Astrocyte (in vitro differentiated cells and primary cell): ENCODE results near the gene NKAPL.

Source experiments
- CTCF ChIP-seq: IDR thresholded peaks from 2 replicates; pipeline ENCODE4 v1.5.1; 2011; ENCODE audit warnings: low read depth, mild to moderate bottlenecking, inconsistent platforms, low read length, moderate library complexity; ENCODE audit not compliant: insufficient read depth
- EZH2 ChIP-seq: IDR thresholded peaks from 2 replicates; pipeline ENCODE4 v1.6.1; 2012; ENCODE audit warnings: mild to moderate bottlenecking, low read length, inconsistent platforms; ENCODE audit not compliant: insufficient read depth

- TF ChIP-seq CTCF (no peak), EZH2 (no peak)
These were observed 7.5 kb upstream of the NKAPL start for GRCh38 chr6:28251661-28252008.
